Loucy (cell line): ENCODE results near the gene NKAIN2.

Experiments used
- H2AFZ ChIP-seq: fragments of 200-600 bp; sonication (generic); 2 replicates; pipeline ENCODE4 v1.6.0; 2016; ENCODE audit warnings: antibody characterized with exemption, mild to moderate bottlenecking, low read length, moderate library complexity
- H3F3A ChIP-seq: fragments of 200-600 bp; 2 replicates; pipeline ENCODE4 v1.6.0; 2016; ENCODE audit warnings: antibody characterized with exemption, low read depth, mild to moderate bottlenecking
- H3K27me3 ChIP-seq: fragments of 200-600 bp; sonication (generic); 2 replicates; pipeline ENCODE4 v1.6.1; 2014; ENCODE audit warnings: low read length, mild to moderate bottlenecking; ENCODE audit not compliant: insufficient read depth, poor library complexity, severe bottlenecking
- H3K36me3 ChIP-seq: fragments of 200-600 bp; sonication (generic); 2 replicates; pipeline ENCODE4 v1.6.1; 2016; ENCODE audit warnings: low read length; ENCODE audit not compliant: insufficient read depth
- H3K4me1 ChIP-seq: fragments of 200-600 bp; sonication (generic); 2 replicates; pipeline ENCODE4 v1.5.1; 2014; ENCODE audit warnings: low read length, mild to moderate bottlenecking; ENCODE audit not compliant: insufficient read depth, poor library complexity, severe bottlenecking
- H3K4me2 ChIP-seq: fragments of 200-600 bp; sonication (generic); 2 replicates; pipeline ENCODE4 v1.6.0; 2014; ENCODE audit warnings: antibody characterized with exemption, low read length, low read depth, mild to moderate bottlenecking; ENCODE audit not compliant: poor library complexity, severe bottlenecking
- H3K4me3 ChIP-seq: fragments of 200-600 bp; sonication (generic); 2 replicates; pipeline ENCODE4 v1.5.1; 2014; ENCODE audit warnings: low read length, mild to moderate bottlenecking, mixed read lengths; ENCODE audit not compliant: poor library complexity, severe bottlenecking
- H3K79me2 ChIP-seq: fragments of 200-600 bp; sonication (generic); 2 replicates; pipeline ENCODE4 v1.6.1; 2014; ENCODE audit warnings: low read length; ENCODE audit not compliant: insufficient read depth
- H3K9ac ChIP-seq: fragments of 200-600 bp; sonication (generic); 2 replicates; pipeline ENCODE4 v1.6.0; 2014; ENCODE audit warnings: mild to moderate bottlenecking, low read depth, low read length, moderate library complexity; ENCODE audit not compliant: poor library complexity, severe bottlenecking
- H3K9me2 ChIP-seq: fragments of 200-600 bp; sonication (generic); replicated peaks from 2 replicates; pipeline ENCODE4 v1.6.1; 2016; ENCODE audit warnings: low read depth, low read length, mixed read lengths
- H3K9me3 ChIP-seq: fragments of 200-600 bp; sonication (generic); 2 replicates; pipeline ENCODE4 v1.6.1; 2014; ENCODE audit warnings: mild to moderate bottlenecking, antibody characterized with exemption, low read length, low read depth; ENCODE audit not compliant: insufficient read depth
- H4K20me1 ChIP-seq: fragments of 200-600 bp; sonication (generic); 2 replicates; pipeline ENCODE4 v1.6.0; 2014; ENCODE audit warnings: antibody characterized with exemption, low read length, mild to moderate bottlenecking; ENCODE audit not compliant: insufficient read depth, poor library complexity, severe bottlenecking
- EZH2phosphoT487 ChIP-seq: fragments of 200-600 bp; IDR thresholded peaks from 2 replicates; pipeline ENCODE4 v1.6.1; 2018; ENCODE audit warnings: antibody characterized with exemption, mild to moderate bottlenecking, moderate library complexity, borderline replicate concordance
- TF ChIP-seq, protein P1 (sequence below): fragments of 200-600 bp; sonication (generic); conservative IDR thresholded peaks from 2 replicates; pipeline ENCODE4 v1.5.1; 2014; ENCODE audit warnings: mild to moderate bottlenecking, antibody characterized with exemption, low read length

NKAIN2 gene

GRCh38 chr6:123898665-123899064 lies 95.0 kb downstream of the NKAIN2 start:
- Histone ChIP-seq H3K9me3 (no peaks in the 10 kb centered on the region), H2AFZ (no peak overlapping the region), H3K27me3 (no peaks in the 10 kb centered on the region), H3F3A (peaks cover 6% of the 10 kb centered on the region; the same call in 1 of the 2 replicates), H3K36me3 (no peaks in the 10 kb centered on the region), H3K4me2 (peak overlapping the region; percentile 35), H3K9me2 (no peaks in the 10 kb centered on the region), H3K9ac (no peak overlapping the region), H3K4me3 (no peak overlapping the region), H4K20me1 (no peaks in the 10 kb centered on the region), H3K79me2 (no peaks in the 10 kb centered on the region), H3K4me1 (peaks cover 50% of the 10 kb centered on the region)
- TF ChIP-seq, protein P1, sequence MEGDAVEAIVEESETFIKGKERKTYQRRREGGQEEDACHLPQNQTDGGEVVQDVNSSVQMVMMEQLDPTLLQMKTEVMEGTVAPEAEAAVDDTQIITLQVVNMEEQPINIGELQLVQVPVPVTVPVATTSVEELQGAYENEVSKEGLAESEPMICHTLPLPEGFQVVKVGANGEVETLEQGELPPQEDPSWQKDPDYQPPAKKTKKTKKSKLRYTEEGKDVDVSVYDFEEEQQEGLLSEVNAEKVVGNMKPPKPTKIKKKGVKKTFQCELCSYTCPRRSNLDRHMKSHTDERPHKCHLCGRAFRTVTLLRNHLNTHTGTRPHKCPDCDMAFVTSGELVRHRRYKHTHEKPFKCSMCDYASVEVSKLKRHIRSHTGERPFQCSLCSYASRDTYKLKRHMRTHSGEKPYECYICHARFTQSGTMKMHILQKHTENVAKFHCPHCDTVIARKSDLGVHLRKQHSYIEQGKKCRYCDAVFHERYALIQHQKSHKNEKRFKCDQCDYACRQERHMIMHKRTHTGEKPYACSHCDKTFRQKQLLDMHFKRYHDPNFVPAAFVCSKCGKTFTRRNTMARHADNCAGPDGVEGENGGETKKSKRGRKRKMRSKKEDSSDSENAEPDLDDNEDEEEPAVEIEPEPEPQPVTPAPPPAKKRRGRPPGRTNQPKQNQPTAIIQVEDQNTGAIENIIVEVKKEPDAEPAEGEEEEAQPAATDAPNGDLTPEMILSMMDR: no peak
- no peak for TF ChIP-seq EZH2phosphoT487

GRCh38 chr6:123899745-123900144 lies 96.1 kb downstream of the NKAIN2 start:
- Histone ChIP-seq H4K20me1 (no peaks in the 10 kb centered on the region), H3K9ac (no peak overlapping the region), H3K79me2 (no peaks in the 10 kb centered on the region), H3K4me2 (no peak overlapping the region), H3K36me3 (no peaks in the 10 kb centered on the region), H3K9me2 (no peaks in the 10 kb centered on the region), H3K27me3 (no peaks in the 10 kb centered on the region), H3K4me1 (peaks cover 57% of the 10 kb centered on the region), H3F3A (peaks cover 6% of the 10 kb centered on the region; the same call in 1 of the 2 replicates), H3K4me3 (no peak overlapping the region), H3K9me3 (no peaks in the 10 kb centered on the region), H2AFZ (no peak overlapping the region)
- TF ChIP-seq, protein P1: no peak
- no peak for TF ChIP-seq EZH2phosphoT487

DNA sequence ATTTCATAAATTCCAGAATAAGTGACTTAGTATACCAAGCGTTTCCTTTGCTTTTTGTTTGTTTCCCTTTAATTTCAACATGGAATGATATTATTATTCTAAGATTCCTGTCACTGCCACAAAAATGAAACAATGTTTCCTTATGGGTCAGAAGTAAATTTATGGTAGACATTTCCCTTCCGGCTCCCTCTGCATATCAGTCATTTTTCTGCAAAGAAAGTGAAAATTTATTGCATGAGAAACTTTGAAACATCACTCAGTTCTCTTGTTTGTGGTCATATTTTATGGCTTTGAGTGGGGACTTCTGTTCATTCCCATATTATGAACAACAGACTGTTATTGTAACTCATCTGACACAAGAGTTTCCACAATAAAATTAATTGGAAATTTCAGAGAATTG lies 97.8 kb downstream of the NKAIN2 start:
- H3F3A ChIP-seq: peaks cover 6% of the 10 kb centered on the region; the same call in 1 of the 2 replicates
- H3K27me3 ChIP-seq: no peaks in the 10 kb centered on the region
- no peaks in the 10 kb centered on the region for H3K79me2 ChIP-seq
- H3K36me3 ChIP-seq: no peaks in the 10 kb centered on the region
- no peaks in the 10 kb centered on the region for H4K20me1 ChIP-seq
- no peak overlapping the region for H2AFZ ChIP-seq
- no peaks in the 10 kb centered on the region for H3K9me3 ChIP-seq
- peak overlapping the region; percentile 15 for H3K4me3 ChIP-seq
- H3K4me1 ChIP-seq: peaks cover 67% of the 10 kb centered on the region
- H3K4me2 ChIP-seq: peak overlapping the region; percentile 32
- TF ChIP-seq, protein P1: no peak
- no peak for TF ChIP-seq EZH2phosphoT487
- no peak overlapping the region for H3K9ac ChIP-seq
- no peaks in the 10 kb centered on the region for H3K9me2 ChIP-seq
